NCI-H1436 treated with DMSO at 0.1 percent for 48 hours (cell line): Measurements from ENCODE around the gene PACRG.

Source experiments
- DNase-seq: peaks from one replicate; lab custom pipeline; 2025; lab: John Stamatoyannopoulos, UW

The PACRG gene

DNA sequence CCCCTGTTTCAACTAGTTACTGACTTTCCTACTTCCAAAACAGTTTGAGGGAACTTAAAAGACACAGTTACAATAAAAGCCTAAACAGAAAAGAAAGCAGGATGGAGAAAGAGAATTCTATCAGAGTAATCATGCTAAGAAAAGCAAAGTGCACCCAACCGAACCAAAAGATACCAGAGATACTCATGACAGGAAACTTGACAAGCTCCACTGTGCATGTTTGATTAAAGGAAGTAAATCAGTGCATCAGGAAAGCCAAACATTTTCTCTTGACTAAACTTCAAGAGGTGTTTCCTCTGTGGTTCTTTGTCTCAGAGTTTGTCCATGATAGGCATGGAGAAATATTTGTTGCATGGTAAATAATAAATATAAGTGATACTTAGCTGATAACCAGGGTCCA, 138.9 kb downstream of the PACRG start:
- no peak for DNase-seq

DNA sequence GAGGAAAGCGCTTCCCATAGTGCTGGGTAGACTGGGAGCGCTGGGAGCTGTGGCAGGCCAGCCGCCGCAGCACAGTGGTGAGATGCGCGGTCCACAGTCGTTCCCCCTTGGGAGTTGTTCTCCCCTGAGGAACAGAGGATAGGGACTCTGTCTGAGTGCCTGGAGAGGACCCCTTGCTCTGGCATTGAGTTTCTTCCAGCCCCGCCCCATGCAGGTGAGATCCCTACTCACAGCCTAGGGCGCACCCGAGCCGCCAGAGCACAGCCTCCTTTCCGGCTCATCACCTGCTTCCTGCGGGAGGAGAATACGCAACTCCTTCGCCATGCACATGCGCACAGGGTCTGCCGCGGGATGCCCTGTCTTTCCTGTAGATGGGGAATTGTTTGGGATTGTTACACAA, 140.6 kb downstream of the PACRG start:
- no peak for DNase-seq

- DNase-seq = no peak
Measured at GRCh38 chr6:162871966-162872365, 144.2 kb downstream of the PACRG start.

- DNase-seq = no peak
Measured at GRCh38 chr6:162873537-162873936, 145.8 kb downstream of the PACRG start.

DNA sequence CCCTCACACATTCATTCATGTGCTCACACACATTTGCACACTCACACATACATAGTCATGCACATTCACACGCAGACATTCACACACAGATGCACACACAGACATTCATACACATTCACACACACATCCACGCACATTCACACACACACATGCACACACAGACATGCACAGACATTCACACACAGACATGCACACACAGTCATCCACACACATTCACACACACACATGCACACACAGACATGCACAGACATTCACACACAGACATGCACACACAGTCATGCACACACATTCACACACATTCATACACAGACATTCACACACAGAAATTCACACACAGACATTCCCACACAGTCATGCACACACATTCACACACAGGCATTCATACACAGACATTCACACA, 147.3 kb downstream of the PACRG start:
- DNase-seq = no peak

DNA sequence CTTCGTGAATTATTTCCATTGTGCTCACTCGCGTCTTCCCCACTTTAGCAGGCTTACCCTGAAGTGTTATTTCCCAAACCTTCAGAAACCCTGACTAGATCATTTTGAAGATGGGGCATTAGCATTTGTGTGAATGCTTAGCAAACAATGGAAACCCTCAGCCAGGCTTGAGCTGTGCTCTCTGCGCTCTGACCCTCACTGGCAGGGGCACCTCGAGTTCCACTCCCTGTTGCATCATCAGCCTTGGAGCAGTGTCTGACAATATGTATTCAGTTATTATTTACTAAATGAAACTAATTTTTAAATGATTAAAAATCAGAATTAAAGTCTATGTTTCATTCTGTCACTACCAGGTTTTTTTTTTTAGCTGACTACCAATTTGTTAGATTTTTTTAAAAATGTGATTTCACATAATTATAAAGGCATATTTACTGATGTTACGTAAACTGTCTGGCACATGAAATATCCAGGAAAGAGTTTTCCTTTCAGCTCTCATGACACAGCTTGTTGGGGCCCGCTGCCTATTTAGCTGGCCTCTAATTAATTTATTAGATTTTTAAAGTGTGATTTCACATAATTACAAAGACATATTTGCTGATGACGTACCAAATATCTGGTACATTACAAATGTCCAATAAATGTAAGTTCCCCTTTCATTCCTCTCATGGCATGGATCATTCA, 155.2 kb downstream of the PACRG start:
- DNase-seq = no peak

- no peak for DNase-seq
Measured at GRCh38 chr6:162887981-162888689, 160.4 kb downstream of the PACRG start.

- no peak for DNase-seq
Measured at GRCh38 chr6:162889303-162889702, 161.5 kb downstream of the PACRG start.

DNA sequence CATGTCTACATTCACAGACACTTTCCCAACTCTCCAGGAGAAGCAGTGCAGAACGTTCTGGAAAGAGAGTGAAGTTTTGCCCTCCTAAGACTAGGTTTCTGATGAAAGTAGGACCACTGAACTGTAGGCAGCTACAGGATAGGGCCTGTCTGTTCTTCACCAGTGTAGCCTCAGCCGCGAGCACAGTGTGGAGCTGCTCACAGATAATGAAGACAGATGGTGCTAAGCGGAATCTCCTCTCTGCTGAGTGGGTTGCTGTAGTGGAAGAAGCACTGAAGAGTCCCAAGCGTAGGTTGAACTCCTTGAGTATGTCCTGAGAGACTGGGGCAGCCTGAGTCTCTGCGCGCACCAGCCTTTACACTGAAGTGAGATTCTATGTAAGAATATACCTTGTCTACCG, 170.2 kb downstream of the PACRG start:
- no peak for DNase-seq

DNA sequence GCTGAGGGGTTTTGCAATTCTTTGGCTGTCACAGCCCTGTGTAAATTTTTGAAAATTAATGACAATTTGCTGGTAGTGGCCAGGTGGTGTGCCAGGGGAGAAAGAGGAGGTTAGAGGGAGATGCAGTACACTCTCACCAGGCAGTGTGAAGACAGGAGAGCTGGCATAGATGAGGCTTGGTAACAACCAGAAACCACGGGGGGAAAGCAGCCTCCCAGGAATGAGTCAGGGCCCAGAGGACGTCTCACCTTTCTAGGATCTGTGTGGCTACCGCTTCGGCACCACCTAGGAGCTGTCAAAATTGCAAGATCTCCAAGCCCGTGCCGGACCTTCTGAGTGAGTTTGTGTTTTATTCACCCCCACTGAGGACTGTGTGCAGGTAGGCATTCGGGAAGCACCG, 171.4 kb downstream of the PACRG start:
- DNase-seq = no peak

- DNase-seq = no peak
Measured at GRCh38 chr6:162900503-162900902, 172.7 kb downstream of the PACRG start.

- no peak for DNase-seq
Measured at GRCh38 chr6:162904069-162904663, 176.4 kb downstream of the PACRG start.

DNA sequence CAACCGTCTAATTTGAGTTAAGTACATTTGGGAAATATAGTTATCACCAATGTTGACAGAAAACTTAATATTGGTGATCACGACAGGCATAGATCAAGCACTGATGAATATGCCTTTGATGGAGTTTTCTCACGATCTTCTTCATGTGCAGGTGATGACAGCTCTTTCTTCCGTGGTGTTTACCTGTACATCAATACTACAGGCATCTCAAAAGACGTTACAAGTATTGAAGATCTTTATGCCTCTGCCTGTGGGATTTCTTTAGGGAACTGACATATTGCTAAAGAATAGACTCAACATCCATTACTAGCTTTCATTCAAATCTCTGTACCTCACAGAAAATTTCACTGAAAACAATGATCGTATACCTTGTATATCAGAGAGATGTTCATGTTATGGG, 178.7 kb downstream of the PACRG start:
- no peak for DNase-seq

- no peak for DNase-seq
Measured at GRCh38 chr6:162907876-162908481, 180.2 kb downstream of the PACRG start.

- DNase-seq = no peak
Measured at GRCh38 chr6:162913206-162913605, 185.4 kb downstream of the PACRG start.

GRCh38 chr6:162917506-162917905, 189.7 kb downstream of the PACRG start:
- no peak for DNase-seq

DNA sequence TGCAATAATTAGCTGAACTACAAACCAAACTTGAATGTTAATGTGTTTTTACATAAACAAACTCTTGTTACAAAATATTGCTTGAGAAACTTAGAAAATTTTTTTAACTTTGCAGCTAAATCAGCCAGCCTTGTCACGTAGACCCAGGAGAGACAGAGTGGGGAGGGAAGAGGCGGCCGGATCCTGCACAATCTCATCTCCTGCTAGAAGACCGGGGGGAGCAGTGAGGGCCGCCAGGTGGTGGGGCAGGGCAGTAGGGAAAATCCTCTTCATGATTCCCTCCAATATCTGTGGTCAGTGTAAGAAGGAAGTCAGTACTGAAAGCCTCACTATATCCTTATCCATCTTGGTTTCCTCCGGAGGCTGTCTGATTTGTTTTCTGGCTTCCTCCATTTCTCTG, 193.3 kb downstream of the PACRG start:
- DNase-seq = no peak

DNA sequence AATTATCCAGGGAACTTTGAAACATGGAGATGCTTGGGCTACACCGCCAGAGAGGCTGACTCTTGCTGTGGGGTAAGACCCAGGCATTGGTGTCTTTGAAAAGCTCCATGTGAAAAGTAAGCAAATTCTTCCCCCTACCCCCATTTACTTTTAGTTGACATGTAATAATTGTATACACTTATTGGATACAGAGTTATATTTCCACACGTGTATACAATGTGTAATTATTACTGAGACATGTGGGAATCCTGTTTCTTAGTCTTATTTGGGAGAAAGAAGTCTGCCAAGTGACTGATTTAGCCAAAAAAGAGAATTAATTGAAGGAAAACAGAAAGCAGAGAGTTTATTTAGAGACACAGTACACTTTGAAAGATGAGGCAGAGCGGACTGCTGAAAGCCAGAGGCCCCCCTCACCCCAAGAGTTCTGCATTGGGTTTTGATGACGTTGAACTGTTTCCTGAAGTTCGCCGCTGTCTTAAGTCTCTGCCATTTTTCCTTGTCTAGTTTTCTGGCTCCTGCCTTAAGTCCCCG, 193.8 kb downstream of the PACRG start:
- no peak for DNase-seq

- no peak for DNase-seq
Measured at GRCh38 chr6:162922563-162923166, 194.9 kb downstream of the PACRG start.

GRCh38 chr6:162934844-162935243, 207.1 kb downstream of the PACRG start:
- no peak for DNase-seq

- no peak for DNase-seq
Measured at GRCh38 chr6:162940426-162940825, 212.7 kb downstream of the PACRG start.

GRCh38 chr6:162941128-162941527, 213.4 kb downstream of the PACRG start:
- DNase-seq = no peak
